Measurements from ENCODE around the gene PRKAG3. TPM values are rescaled to one million over a fixed set of nuclear protein-coding genes. Genes with fewer than 3 reads are reported as not detected.

The PRKAG3 gene
- total and polyA plus RNA-seq, 2 donors (not counting 3 experiments of a cell fraction or from before 2014, with no cell fraction given), result not detected

- Histone ChIP-seq H3K79me2 (ENCODE audit: control insufficient read depth, insufficient read depth, low read length) (no peaks in the 10 kb centered on the region), H3K4me3 (replicated peaks in 1 of 3; ENCODE audit: insufficient read depth in 1 of 3, low read depth in 1 of 3, low read length in 3 of 3) (no peak overlapping the region), H4K20me1 (replicated peaks; ENCODE audit: control insufficient read depth, extremely low read depth, insufficient read depth, low read length) (no peaks in the 10 kb centered on the region), H3K9me1 (replicated peaks; ENCODE audit: control insufficient read depth, extremely low read depth, insufficient read depth, low read length) (no peaks in the 10 kb centered on the region), H3K27ac (ENCODE audit: insufficient read depth, low read depth, low read length) (no peak overlapping the region), H3K36me3 (ENCODE audit: control insufficient read depth in 2 of 2, extremely low read depth in 1 of 2, insufficient read depth in 2 of 2, low read length in 2 of 2) (no peaks in the 10 kb centered on the region), H3K9ac (replicated peaks; ENCODE audit: extremely low read depth, insufficient read depth, low read length) (no peak overlapping the region), H3K27me3 (ENCODE audit: control insufficient read depth in 2 of 2, insufficient read depth in 2 of 2, low read length in 2 of 2) (peaks cover 2 to 5% of the 10 kb centered on the region in 2 experiments), H2AFZ (ENCODE audit: low read depth, low read length) (no peak overlapping the region), H3K4me1 (ENCODE audit: control insufficient read depth, extremely low read depth, insufficient read depth, low read length) (no peaks in the 10 kb centered on the region), H3K9me3 (replicated peaks; ENCODE audit: control insufficient read depth, insufficient read depth, low read length) (no peaks in the 10 kb centered on the region), H3K4me2 (ENCODE audit: insufficient read depth, low read length) (no peak overlapping the region)
- TF ChIP-seq EZH2 (IDR thresholded peaks at IDR 0.05; ENCODE audit: borderline replicate concordance, low read depth, low read length, severe bottlenecking) (no peak), JUN (IDR thresholded peaks at IDR 0.05; ENCODE audit: borderline replicate concordance, insufficient read depth, insufficient read length, low read depth) (no peak), FOS (IDR thresholded peaks at IDR 0.05; ENCODE audit: borderline replicate concordance, insufficient read depth, low read length) (no peak), GATA2 (IDR thresholded peaks at IDR 0.05; ENCODE audit: insufficient read depth, insufficient read length, low read depth, low read length) (no peak), MYC (IDR thresholded peaks at IDR 0.05; ENCODE audit: low read depth, low read length) (no peak), POLR2A (IDR thresholded peaks at IDR 0.05; ENCODE audit: low read depth, low read length) (no peak), POLR2AphosphoS5 (IDR thresholded peaks at IDR 0.05; ENCODE audit: insufficient read depth, low read depth, low read length) (no peak), MAX (IDR thresholded peaks at IDR 0.05; ENCODE audit: insufficient read depth, insufficient read length) (no peak)
- TF ChIP-seq, protein P1, sequence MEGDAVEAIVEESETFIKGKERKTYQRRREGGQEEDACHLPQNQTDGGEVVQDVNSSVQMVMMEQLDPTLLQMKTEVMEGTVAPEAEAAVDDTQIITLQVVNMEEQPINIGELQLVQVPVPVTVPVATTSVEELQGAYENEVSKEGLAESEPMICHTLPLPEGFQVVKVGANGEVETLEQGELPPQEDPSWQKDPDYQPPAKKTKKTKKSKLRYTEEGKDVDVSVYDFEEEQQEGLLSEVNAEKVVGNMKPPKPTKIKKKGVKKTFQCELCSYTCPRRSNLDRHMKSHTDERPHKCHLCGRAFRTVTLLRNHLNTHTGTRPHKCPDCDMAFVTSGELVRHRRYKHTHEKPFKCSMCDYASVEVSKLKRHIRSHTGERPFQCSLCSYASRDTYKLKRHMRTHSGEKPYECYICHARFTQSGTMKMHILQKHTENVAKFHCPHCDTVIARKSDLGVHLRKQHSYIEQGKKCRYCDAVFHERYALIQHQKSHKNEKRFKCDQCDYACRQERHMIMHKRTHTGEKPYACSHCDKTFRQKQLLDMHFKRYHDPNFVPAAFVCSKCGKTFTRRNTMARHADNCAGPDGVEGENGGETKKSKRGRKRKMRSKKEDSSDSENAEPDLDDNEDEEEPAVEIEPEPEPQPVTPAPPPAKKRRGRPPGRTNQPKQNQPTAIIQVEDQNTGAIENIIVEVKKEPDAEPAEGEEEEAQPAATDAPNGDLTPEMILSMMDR (IDR thresholded peaks at IDR 0.05; ENCODE audit: extremely low read depth in 1 of 2, insufficient read depth in 1 of 2, low read depth in 1 of 2, low read length in 2 of 2), result no peak
- no peak for DNase-seq (ENCODE audit: low read depth, low spot score)
- CTCF ChIA-PET, result interaction anchor here (4.1 kb wide), 1 partner anchor 8 kb away, joined by 22 read pairs; no protein-coding TSS in a partner anchor
- FAIRE-seq, result no peak
- POLR2A ChIA-PET, result no interaction called here
- dilution Hi-C loops (cut with MboI; ENCODE audit: extremely low pct_ligation_motif_present, low sequenced_read_pairs), result no loop called here
- no TSS peak for BruUV-seq (replicated peaks)
- intact Hi-C loops (cut with micrococcal nuclease), result no loop called here
Observed at GRCh38 chr2:218839888-218840287, 8.3 kb upstream of the PRKAG3 start.

All from endothelial cell of umbilical vein (primary cell).